ENCODE results near the gene SAG.

The SAG gene

DNA sequence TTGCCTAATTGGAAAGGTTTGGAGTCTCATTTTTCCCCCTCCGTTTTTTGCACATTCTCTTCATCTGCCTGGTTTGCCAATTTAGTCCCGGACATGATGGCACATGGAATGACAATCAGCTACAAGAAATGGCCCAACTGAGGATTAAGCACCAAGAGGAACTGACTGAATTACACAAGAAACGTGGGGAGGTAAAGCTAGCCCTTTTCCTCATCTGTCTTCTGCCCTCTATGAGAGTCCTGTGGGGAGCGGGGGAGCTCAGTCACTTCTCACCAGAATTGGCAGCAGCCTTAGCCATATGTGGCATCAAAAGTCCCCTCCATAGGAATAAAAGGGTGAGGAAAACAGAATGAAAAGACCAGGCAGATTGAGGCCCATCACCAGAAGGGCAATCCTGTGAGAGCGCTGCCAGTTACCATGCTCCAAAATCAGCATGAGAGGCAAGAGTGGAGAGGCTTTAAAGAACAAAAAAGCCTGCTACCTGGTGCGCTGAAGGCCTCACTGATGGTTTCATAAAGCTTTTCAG is 44.5 kb upstream of the SAG start:
- Histone ChIP-seq H3K27me3 (ENCODE audit: insufficient read depth, low read length, poor library complexity) (no peaks in the 10 kb centered on the region), H2BK15ac (replicated peaks; ENCODE audit: low read depth) (no peak overlapping the region), H3K79me1 (ENCODE audit: low read length) (peaks cover 9% of the 10 kb centered on the region), H3K56ac (ENCODE audit: low read length) (no peak overlapping the region), H3K79me2 (ENCODE audit: control insufficient read depth, insufficient read depth, low read length) (peaks cover 4% of the 10 kb centered on the region), H3K36me3 (ENCODE audit: control insufficient read depth, insufficient read depth, low read length) (peaks cover 23% of the 10 kb centered on the region), H3K4ac (ENCODE audit: low read depth, low read length) (no peak overlapping the region), H2BK120ac (ENCODE audit: low read depth, low read length) (no peak overlapping the region), H3K18ac (ENCODE audit: low read length) (no peak overlapping the region), H3K4me2 (ENCODE audit: low read length) (no peak overlapping the region), H3K4me3 (ENCODE audit: low read length) (no peak overlapping the region), H3K4me1 (ENCODE audit: control insufficient read depth, low read depth, low read length) (no peaks in the 10 kb centered on the region), H3K9ac (ENCODE audit: low read length) (no peak overlapping the region), H2BK5ac (ENCODE audit: low read length) (no peak overlapping the region), H4K8ac (ENCODE audit: low read depth, low read length) (no peak overlapping the region), H4K5ac (ENCODE audit: low read length) (no peak overlapping the region), H2AK5ac (ENCODE audit: low read length) (no peak overlapping the region), H3K23ac (ENCODE audit: low read length) (no peak overlapping the region), H3K27ac (ENCODE audit: low read depth, low read length) (no peak overlapping the region)
- DNase-seq: no peak
- no CpG with 5 or more reads among the region's 6 CpGs for WGBS (ENCODE audit: extremely low coverage, insufficient coverage, low lambda C conversion rate)

- Histone ChIP-seq H3K4ac (ENCODE audit: low read depth, low read length) (no peak overlapping the region), H3K27ac (ENCODE audit: low read depth, low read length) (no peak overlapping the region), H3K4me1 (ENCODE audit: control insufficient read depth, low read depth, low read length) (no peaks in the 10 kb centered on the region), H3K9ac (ENCODE audit: low read length) (no peak overlapping the region), H3K36me3 (ENCODE audit: control insufficient read depth, insufficient read depth, low read length) (peaks cover 23% of the 10 kb centered on the region), H2AK5ac (ENCODE audit: low read length) (no peak overlapping the region), H2BK5ac (ENCODE audit: low read length) (no peak overlapping the region), H3K4me2 (ENCODE audit: low read length) (no peak overlapping the region), H3K23ac (ENCODE audit: low read length) (no peak overlapping the region), H2BK120ac (ENCODE audit: low read depth, low read length) (no peak overlapping the region), H2BK15ac (replicated peaks; ENCODE audit: low read depth) (no peak overlapping the region), H3K79me1 (ENCODE audit: low read length) (peaks cover 5% of the 10 kb centered on the region), H4K8ac (ENCODE audit: low read depth, low read length) (no peak overlapping the region), H3K79me2 (ENCODE audit: control insufficient read depth, insufficient read depth, low read length) (peaks cover 3% of the 10 kb centered on the region), H3K27me3 (ENCODE audit: insufficient read depth, low read length, poor library complexity) (no peaks in the 10 kb centered on the region), H4K5ac (ENCODE audit: low read length) (no peak overlapping the region), H3K56ac (ENCODE audit: low read length) (no peak overlapping the region), H3K4me3 (ENCODE audit: low read length) (no peak overlapping the region), H3K18ac (ENCODE audit: low read length) (no peak overlapping the region)
- DNase-seq: no peak
- WGBS (ENCODE audit: extremely low coverage, insufficient coverage, low lambda C conversion rate): no CpG with 5 or more reads among the region's 8 CpGs
Observed at GRCh38 chr2:233264667-233265066, 42.9 kb upstream of the SAG start.

DNA sequence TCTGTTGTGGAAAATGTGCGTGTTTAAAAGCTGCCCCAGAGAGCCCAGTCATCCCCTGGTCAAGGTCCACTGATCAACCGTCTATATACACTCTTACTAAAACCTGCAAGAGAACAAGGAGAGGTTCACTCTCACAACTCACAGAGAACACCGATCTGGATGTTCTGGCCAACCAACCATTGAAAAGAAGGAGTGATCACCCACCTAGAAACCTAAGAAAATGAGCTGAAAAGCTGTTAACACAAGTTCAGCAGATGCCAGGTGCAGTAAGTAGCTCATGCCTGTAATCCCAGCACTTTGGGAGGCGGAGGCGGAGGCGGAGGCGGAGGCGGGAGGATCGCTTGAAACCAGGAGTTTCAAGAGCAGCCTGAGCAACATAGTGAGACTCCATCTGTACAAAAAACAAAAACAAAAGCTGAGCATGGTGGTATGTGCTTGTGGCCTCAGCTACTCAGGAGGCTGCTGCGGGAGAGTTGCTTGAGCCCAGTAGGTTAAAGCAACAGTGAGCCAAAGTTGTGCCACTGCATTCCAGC is 41.7 kb upstream of the SAG start:
- H3K79me2 ChIP-seq (ENCODE audit: control insufficient read depth, insufficient read depth, low read length): no peaks in the 10 kb centered on the region
- no peak overlapping the region for H2AK5ac ChIP-seq (ENCODE audit: low read length)
- H3K9ac ChIP-seq (ENCODE audit: low read length): no peak overlapping the region
- no peak for DNase-seq
- no peak overlapping the region for H4K5ac ChIP-seq (ENCODE audit: low read length)
- H3K4ac ChIP-seq (ENCODE audit: low read depth, low read length): no peak overlapping the region
- no peak overlapping the region for H2BK15ac ChIP-seq (replicated peaks; ENCODE audit: low read depth)
- no peak overlapping the region for H3K23ac ChIP-seq (ENCODE audit: low read length)
- H3K27me3 ChIP-seq (ENCODE audit: insufficient read depth, low read length, poor library complexity): no peaks in the 10 kb centered on the region
- H3K36me3 ChIP-seq (ENCODE audit: control insufficient read depth, insufficient read depth, low read length): peaks cover 23% of the 10 kb centered on the region
- H2BK120ac ChIP-seq (ENCODE audit: low read depth, low read length): no peak overlapping the region
- no peak overlapping the region for H3K27ac ChIP-seq (ENCODE audit: low read depth, low read length)
- H3K4me1 ChIP-seq (ENCODE audit: control insufficient read depth, low read depth, low read length): no peaks in the 10 kb centered on the region
- H3K79me1 ChIP-seq (ENCODE audit: low read length): peaks cover 5% of the 10 kb centered on the region
- no peak overlapping the region for H4K8ac ChIP-seq (ENCODE audit: low read depth, low read length)
- no CpG with 5 or more reads among the region's 10 CpGs for WGBS (ENCODE audit: extremely low coverage, insufficient coverage, low lambda C conversion rate)
- no peak overlapping the region for H3K4me3 ChIP-seq (ENCODE audit: low read length)
- H3K18ac ChIP-seq (ENCODE audit: low read length): no peak overlapping the region
- no peak overlapping the region for H3K4me2 ChIP-seq (ENCODE audit: low read length)
- no peak overlapping the region for H3K56ac ChIP-seq (ENCODE audit: low read length)
- no peak overlapping the region for H2BK5ac ChIP-seq (ENCODE audit: low read length)

GRCh38 chr2:233266481-233266880 is 41.1 kb upstream of the SAG start:
- H2AK5ac ChIP-seq (ENCODE audit: low read length): no peak overlapping the region
- no peak overlapping the region for H4K8ac ChIP-seq (ENCODE audit: low read depth, low read length)
- H3K27ac ChIP-seq (ENCODE audit: low read depth, low read length): no peak overlapping the region
- H3K4me2 ChIP-seq (ENCODE audit: low read length): no peak overlapping the region
- DNase-seq: no peak
- no peaks in the 10 kb centered on the region for H3K4me1 ChIP-seq (ENCODE audit: control insufficient read depth, low read depth, low read length)
- H2BK120ac ChIP-seq (ENCODE audit: low read depth, low read length): no peak overlapping the region
- peaks cover 5% of the 10 kb centered on the region for H3K79me1 ChIP-seq (ENCODE audit: low read length)
- H3K23ac ChIP-seq (ENCODE audit: low read length): no peak overlapping the region
- H2BK5ac ChIP-seq (ENCODE audit: low read length): no peak overlapping the region
- H3K27me3 ChIP-seq (ENCODE audit: insufficient read depth, low read length, poor library complexity): no peaks in the 10 kb centered on the region
- H3K4me3 ChIP-seq (ENCODE audit: low read length): no peak overlapping the region
- H3K56ac ChIP-seq (ENCODE audit: low read length): no peak overlapping the region
- no peak overlapping the region for H3K18ac ChIP-seq (ENCODE audit: low read length)
- no peak overlapping the region for H4K5ac ChIP-seq (ENCODE audit: low read length)
- H3K36me3 ChIP-seq (ENCODE audit: control insufficient read depth, insufficient read depth, low read length): peaks cover 23% of the 10 kb centered on the region
- H3K79me2 ChIP-seq (ENCODE audit: control insufficient read depth, insufficient read depth, low read length): no peaks in the 10 kb centered on the region
- H3K9ac ChIP-seq (ENCODE audit: low read length): no peak overlapping the region
- no peak overlapping the region for H2BK15ac ChIP-seq (replicated peaks; ENCODE audit: low read depth)
- H3K4ac ChIP-seq (ENCODE audit: low read depth, low read length): no peak overlapping the region
- 100% methylated on average over 1 of the region's 4 CpGs for WGBS (ENCODE audit: extremely low coverage, insufficient coverage, low lambda C conversion rate)

DNA sequence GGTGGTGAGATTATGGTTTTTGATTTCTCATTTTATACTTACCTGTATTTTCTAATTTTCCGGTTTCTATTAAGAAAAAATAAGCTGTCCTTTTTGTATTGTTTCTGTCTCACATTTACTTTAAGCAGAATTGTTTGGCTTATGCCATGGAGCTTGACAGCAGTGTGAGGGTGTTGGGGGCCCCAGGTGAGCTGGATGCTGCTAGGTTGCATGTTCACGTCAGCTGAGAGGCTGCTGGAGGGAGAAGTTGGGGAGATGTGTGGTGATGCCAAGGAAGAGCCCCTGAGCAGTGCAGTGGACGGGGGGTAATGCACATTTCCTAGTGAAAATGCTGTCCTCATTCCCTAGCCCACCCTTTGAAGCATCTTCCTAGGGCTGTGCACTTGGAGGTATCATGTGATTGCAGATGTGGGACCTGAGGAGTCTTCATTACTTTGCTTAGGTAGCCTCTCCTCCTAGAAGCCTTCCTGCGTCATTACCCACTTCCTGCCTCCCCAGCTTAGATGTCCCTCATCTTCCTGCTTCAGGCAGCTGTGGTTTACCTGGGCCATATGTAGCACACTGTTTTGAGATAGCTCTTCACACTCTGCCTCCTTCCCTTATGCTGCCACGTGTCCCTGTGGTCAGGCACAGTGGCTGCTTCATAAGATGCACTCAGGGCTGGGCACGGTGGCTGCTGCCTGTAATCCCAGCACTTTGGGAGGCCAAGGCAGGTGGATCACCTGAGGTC is 39.9 kb upstream of the SAG start:
- Histone ChIP-seq H3K4ac (ENCODE audit: low read depth, low read length) (no peak overlapping the region), H2AK5ac (ENCODE audit: low read length) (no peak overlapping the region), H3K4me2 (ENCODE audit: low read length) (no peak overlapping the region), H3K79me1 (ENCODE audit: low read length) (no peaks in the 10 kb centered on the region), H2BK5ac (ENCODE audit: low read length) (no peak overlapping the region), H3K27ac (ENCODE audit: low read depth, low read length) (no peak overlapping the region), H3K27me3 (ENCODE audit: insufficient read depth, low read length, poor library complexity) (no peaks in the 10 kb centered on the region), H3K36me3 (ENCODE audit: control insufficient read depth, insufficient read depth, low read length) (peaks cover 22% of the 10 kb centered on the region), H3K4me1 (ENCODE audit: control insufficient read depth, low read depth, low read length) (no peaks in the 10 kb centered on the region), H2BK15ac (replicated peaks; ENCODE audit: low read depth) (no peak overlapping the region), H3K9ac (ENCODE audit: low read length) (no peak overlapping the region), H3K23ac (ENCODE audit: low read length) (no peak overlapping the region), H4K5ac (ENCODE audit: low read length) (no peak overlapping the region), H3K79me2 (ENCODE audit: control insufficient read depth, insufficient read depth, low read length) (no peaks in the 10 kb centered on the region), H2BK120ac (ENCODE audit: low read depth, low read length) (no peak overlapping the region), H3K56ac (ENCODE audit: low read length) (no peak overlapping the region), H3K4me3 (ENCODE audit: low read length) (no peak overlapping the region), H3K18ac (ENCODE audit: low read length) (no peak overlapping the region), H4K8ac (ENCODE audit: low read depth, low read length) (no peak overlapping the region)
- WGBS (ENCODE audit: extremely low coverage, insufficient coverage, low lambda C conversion rate): no CpG with 5 or more reads among the region's 6 CpGs
- no peak for DNase-seq
